T-helper 1 cell treated with Interleukin-12 subunit alpha and Interleukin-12 subunit beta and Interleukin-4 antibody, amounts not matched to agents 30 μg/mL and 1 μg/mL, for 36 hours (primary cell): ENCODE results near the gene SPCS1.
"Not testable (repeated sequence)": the region's sequence is repeated elsewhere in the genome, so short reads cannot be mapped to it uniquely, and the experiment has no call there.

Source experiments
- H3K27ac Mint-ChIP-seq: one replicate; pipeline ENCODE4 v1.8.0; 2021; ENCODE audit warnings: mild to moderate bottlenecking, mixed read lengths
- H3K27me3 Mint-ChIP-seq: one replicate; pipeline ENCODE4 v1.8.0; 2021; ENCODE audit warnings: low read depth, mixed read lengths
- H3K36me3 Mint-ChIP-seq: one replicate; pipeline ENCODE4 v1.8.0; 2021; ENCODE audit warnings: low read depth, mixed read lengths
- H3K4me1 Mint-ChIP-seq: one replicate; pipeline ENCODE4 v1.8.0; 2021; ENCODE audit warnings: low read depth, mixed read lengths
- H3K4me3 Mint-ChIP-seq: one replicate; pipeline ENCODE4 v1.8.0; 2021; ENCODE audit warnings: mild to moderate bottlenecking, moderate library complexity, mixed read lengths
- H3K9me3 Mint-ChIP-seq: one replicate; pipeline ENCODE4 v1.8.0; 2021; ENCODE audit warnings: mixed read lengths

The SPCS1 gene

DNA sequence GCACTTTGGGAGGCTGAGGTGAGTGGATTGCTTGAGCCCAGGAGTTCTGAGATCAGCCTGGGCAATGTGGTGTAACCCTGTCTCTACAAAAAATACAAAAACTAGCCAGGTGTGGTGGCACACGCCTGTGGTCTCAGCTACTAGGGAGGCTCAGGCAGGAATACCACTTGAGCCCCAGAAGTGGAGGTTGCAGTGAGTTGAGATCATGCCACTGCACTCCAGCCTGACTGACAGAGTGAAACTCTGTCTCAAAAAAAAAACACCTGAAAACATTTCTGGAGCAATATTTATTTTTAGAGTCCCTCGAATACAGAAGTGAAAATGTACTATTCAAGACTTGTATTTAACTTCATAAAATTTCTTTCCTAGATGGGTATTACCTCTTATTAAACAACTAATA is 4.6 kb downstream of the SPCS1 start:
- peaks cover 11% of the 10 kb centered on the region for H3K36me3 Mint-ChIP-seq
- no peaks in the 10 kb centered on the region for H3K9me3 Mint-ChIP-seq
- H3K4me1 Mint-ChIP-seq, result peaks cover 16% of the 10 kb centered on the region
- no peak overlapping the region for H3K4me3 Mint-ChIP-seq
- H3K27me3 Mint-ChIP-seq, result no peaks in the 10 kb centered on the region
- no peak overlapping the region for H3K27ac Mint-ChIP-seq

DNA sequence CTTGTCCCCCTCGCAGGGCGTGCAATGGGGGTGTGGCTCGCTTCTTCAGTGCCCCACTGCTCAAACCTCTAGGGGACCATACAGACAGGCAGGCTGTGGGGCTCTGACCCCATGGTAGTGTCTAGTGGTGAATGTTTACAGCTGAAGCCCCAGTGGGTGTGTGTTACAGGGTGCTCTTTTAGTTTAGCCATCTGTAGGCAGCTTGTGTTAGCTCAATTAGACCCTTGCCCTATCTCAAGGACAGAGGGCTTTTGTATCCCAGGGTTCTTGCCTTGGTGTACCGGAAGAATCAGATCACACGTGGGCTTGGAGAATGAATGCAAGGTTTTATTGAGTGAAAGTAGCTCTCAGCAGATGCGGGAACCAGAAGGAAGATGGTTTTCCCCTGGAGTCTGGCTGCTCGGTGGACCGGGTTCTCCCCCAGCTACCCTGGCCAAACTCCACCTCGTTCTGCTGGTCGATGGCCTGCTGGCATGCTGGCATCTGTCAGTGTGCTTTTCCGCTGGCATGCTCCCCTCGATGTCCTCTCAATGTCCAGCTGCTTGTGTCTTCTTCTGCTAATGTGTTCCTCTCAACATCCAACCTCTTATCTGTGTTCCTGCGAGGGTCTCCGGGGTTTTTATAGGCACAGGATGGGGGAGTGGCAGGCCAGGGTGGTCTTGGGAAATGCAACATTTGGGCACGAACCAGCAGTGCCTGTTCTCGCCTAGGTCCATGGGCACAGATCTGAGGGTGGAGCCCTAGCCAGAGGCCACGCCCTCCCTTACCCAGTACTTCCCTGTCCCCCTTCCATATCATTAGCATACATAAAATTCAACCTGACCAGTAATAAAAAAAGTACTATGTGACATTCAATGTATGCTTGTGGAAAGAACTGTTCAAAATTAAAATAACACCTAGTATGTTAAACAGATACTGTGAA is 6.6 kb downstream of the SPCS1 start:
- Mint-ChIP-seq H3K27me3 (no peaks in the 10 kb centered on the region), H3K9me3 (no peaks in the 10 kb centered on the region), H3K4me3 (no peak overlapping the region), H3K36me3 (peaks cover 15% of the 10 kb centered on the region), H3K4me1 (peaks cover 8% of the 10 kb centered on the region), H3K27ac (no peak overlapping the region)

DNA sequence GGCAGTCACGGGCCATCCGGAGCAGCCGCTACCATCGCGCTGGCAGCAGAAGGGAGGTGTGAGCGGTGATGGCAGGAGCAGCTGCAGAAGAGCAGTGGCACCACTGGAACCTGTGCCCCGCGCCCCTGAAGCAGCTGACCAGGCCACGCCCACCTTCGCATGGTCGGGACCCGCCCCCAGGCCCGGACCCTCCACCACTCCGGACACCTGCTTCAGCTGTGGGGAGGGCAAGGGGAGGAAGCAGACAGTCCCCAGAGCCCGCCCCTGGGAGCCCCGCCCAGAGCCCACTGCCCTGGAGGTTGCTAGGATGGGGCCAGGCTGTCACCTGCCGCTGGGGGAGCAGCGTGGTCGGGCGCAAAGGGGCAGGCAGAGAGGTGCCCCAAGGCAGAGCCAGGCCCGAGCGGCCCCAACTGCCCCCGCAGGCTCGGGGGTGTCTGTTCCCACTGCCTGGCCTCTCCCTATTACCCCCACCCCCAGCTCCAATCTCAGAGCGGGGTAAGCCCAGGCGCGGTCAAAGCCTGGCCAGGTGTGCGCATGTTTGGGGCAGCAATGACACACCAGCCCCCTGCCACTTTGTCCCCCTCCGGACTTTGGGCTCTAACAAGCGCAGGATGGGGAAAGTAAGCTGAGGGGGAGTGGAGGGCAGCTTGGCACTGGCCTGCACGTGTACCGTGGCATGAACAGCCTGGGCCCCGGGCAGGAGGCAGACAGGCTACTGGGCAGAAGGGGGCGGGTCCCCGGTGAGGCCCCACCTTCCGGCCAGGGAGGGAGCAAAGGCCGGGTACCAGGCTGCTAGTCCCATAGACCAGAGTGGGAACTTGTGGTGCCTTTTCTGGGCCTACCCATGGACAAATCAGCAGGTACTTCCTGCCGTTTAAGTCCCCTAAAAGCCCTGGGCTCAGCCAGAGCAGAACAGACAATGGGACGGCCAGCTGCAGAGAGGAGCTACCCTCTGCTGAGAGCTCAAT is 8.7 kb downstream of the SPCS1 start:
- Mint-ChIP-seq H3K4me1 (peaks cover 1% of the 10 kb centered on the region), H3K36me3 (peaks cover 6% of the 10 kb centered on the region), H3K27me3 (no peaks in the 10 kb centered on the region), H3K9me3 (peaks cover 1% of the 10 kb centered on the region), H3K4me3 (no peak overlapping the region), H3K27ac (no peak overlapping the region)

DNA sequence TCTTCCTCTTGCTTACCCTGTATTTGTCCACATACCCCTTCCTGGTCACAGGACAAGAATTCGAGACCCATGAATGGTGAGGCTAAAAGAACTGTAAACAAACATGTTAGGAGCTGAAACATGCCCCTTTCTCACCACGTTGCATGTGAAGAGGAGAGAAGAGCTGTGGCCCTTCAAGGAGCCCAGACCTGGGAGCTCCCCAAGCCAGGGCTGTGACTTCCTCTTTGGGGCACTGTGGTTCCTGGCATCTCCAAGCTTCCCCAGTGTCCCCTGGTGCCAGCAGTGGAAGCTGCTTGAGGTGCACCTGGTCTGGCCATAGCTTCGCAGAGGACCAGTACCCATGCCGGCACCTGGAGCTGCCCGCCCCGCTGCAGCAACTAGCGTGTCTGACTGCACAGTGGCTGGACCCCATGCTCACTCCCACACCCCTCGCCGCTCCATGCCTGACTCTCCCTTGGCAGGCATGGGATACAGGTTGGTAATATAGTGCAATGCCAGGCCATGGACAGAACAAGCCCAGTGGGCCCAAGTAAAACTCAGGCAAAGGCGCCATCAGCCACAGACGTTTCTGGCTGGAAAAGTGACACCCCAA is 9.9 kb downstream of the SPCS1 start:
- no peak overlapping the region for H3K4me3 Mint-ChIP-seq
- no peak overlapping the region for H3K27ac Mint-ChIP-seq
- peaks cover 10% of the 10 kb centered on the region for H3K4me1 Mint-ChIP-seq
- peaks cover 10% of the 10 kb centered on the region for H3K36me3 Mint-ChIP-seq
- H3K9me3 Mint-ChIP-seq, result peaks cover 3% of the 10 kb centered on the region
- H3K27me3 Mint-ChIP-seq, result no peaks in the 10 kb centered on the region

DNA sequence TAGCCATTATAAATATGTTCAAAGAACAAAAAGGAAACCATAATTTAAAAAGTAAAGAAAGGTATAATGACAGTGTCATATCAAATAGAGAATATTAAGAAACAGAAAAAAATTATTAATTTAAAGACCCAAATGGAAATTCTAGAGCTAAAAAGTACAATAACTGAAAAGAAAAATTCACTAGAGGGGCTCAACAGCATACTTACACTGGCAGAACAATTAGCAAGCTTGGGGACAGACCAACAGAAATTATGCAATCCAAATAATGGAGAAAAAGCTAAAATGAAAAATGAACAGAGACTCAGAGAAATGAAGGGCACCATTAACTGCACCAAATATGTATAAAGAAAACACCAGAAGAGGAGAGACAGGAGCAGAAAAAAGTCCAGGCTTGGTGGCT is 13.7 kb downstream of the SPCS1 start:
- Mint-ChIP-seq H3K4me1 (peaks cover 23% of the 10 kb centered on the region), H3K4me3 (no peak overlapping the region), H3K27ac (no peak overlapping the region), H3K36me3 (peaks cover 13% of the 10 kb centered on the region), H3K27me3 (no peaks in the 10 kb centered on the region), H3K9me3 (peaks cover 3% of the 10 kb centered on the region)

DNA sequence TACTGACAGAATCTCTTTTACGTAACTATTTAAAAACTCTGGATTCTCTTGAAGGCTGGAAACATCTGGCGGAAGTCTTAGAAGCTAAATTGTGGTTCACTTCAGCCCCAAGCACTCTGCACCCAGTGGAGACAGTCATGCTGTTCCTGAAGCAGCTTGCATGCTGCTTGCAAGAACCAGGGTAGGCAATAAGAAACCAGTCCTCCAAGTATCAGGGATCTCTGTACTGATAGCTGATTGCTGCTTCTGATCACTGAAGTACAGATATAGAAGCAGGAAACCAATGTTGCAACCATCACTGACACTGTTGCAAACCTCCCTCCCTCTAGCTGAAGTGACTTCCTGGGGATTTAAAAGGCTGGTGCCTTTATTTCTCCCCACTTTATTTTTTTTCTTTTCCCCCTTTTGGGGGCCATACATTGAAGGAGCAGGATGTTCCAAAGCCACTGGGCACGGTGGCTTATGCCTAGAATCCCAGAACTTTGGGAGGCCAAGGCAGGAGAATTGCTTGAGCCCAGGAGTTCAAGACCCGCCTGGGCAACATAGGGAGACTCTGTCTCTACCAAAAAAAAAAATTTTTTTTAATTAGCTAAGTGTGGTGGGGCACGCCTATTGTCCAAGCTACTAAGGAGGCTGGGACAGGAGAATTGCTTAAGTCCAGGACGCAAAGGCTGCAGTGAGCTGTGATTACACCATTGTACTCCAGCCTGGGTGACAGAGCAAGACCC is 15.3 kb downstream of the SPCS1 start:
- peak overlapping the region; percentile 36 for H3K4me3 Mint-ChIP-seq
- H3K4me1 Mint-ChIP-seq, result peaks cover 23% of the 10 kb centered on the region
- H3K9me3 Mint-ChIP-seq, result peaks cover 3% of the 10 kb centered on the region
- peaks cover 14% of the 10 kb centered on the region for H3K36me3 Mint-ChIP-seq
- H3K27me3 Mint-ChIP-seq, result no peaks in the 10 kb centered on the region
- H3K27ac Mint-ChIP-seq, result peak overlapping the region; percentile 90

DNA sequence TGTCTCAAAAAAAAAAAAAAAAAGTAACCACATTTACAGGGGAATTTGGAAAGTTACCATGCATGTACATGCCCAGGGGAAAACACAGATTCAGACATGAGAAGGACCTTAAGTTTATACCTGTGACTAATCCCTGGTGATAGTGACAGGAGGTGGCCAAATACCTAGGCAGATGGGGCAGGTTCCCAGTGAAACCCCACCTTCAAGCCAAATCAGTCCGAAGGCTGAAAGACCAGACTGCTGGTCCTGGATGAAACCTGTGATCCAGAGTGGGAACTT is 15.8 kb downstream of the SPCS1 start:
- Mint-ChIP-seq H3K27ac (peak overlapping the region; percentile 90), H3K27me3 (no peaks in the 10 kb centered on the region), H3K4me3 (no peak overlapping the region), H3K36me3 (peaks cover 11% of the 10 kb centered on the region), H3K9me3 (peaks cover 3% of the 10 kb centered on the region), H3K4me1 (peaks cover 23% of the 10 kb centered on the region)

DNA sequence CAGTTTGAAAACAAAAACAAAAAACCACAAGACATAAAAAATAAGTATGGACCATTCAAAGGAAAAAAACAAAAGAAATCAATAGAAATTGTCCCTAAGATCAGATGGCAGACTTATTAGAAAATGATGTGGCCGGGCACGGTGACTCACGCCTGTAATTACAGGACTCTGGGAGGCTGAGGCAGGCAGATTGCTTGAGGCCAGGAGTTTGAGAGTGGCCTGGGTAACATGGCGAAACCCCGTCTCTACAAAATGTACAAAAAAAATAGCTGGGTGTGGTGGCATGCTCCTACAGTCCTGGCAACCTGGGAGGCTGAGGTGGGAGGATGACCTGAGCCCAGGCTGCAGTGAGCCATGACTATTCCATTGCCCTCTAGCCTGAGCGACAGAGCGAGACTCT is 16.6 kb downstream of the SPCS1 start:
- H3K36me3 Mint-ChIP-seq, result peaks cover 9% of the 10 kb centered on the region
- H3K4me3 Mint-ChIP-seq, result no peak overlapping the region
- H3K4me1 Mint-ChIP-seq, result peaks cover 23% of the 10 kb centered on the region
- no peaks in the 10 kb centered on the region for H3K27me3 Mint-ChIP-seq
- H3K9me3 Mint-ChIP-seq, result peaks cover 4% of the 10 kb centered on the region
- H3K27ac Mint-ChIP-seq, result no peak overlapping the region

DNA sequence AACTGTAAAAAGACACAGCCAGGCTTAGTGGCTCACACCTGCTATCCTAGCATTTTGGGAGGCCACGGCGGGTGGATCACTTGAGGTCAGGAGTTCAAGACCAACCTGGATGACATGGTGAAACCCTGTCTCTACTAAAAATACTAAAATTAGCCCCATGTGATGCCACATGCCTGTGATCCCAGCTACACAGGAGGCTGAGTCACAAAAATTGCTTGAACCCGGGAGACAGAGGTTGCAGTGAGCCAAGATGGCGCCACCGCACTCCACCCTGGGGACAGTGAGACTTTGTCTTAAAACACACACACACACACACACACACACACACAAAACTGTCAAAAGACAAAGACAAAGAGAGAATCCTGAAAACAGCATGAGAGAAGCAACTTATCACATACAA is 18.0 kb downstream of the SPCS1 start:
- H3K9me3 Mint-ChIP-seq, result peaks cover 14% of the 10 kb centered on the region
- no peak overlapping the region for H3K4me3 Mint-ChIP-seq
- H3K36me3 Mint-ChIP-seq, result peaks cover 16% of the 10 kb centered on the region

DNA sequence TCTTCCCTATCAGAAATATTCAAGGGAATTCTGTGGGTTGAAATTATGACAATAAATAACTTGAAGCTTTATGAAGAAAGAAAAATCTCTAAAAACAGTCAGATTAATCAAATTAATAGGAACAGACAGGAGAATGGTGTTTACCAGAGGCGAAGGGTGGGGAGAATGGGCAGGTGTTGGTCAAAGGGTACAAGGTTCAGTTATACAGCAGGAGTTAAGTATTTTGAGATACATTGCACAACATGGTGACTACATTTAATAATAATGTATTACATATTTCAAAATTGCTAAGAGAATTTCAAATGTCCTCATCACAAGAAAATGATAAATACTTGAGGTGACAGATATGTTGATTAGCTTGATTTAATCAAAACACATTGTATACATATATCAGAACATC is 18.6 kb downstream of the SPCS1 start:
- H3K9me3 Mint-ChIP-seq, result peaks cover 17% of the 10 kb centered on the region
- peaks cover 19% of the 10 kb centered on the region for H3K36me3 Mint-ChIP-seq
- H3K4me1 Mint-ChIP-seq, result peaks cover 23% of the 10 kb centered on the region
- no peak overlapping the region for H3K27ac Mint-ChIP-seq
- H3K27me3 Mint-ChIP-seq, result no peaks in the 10 kb centered on the region
- no peak overlapping the region for H3K4me3 Mint-ChIP-seq

More for the DNA sequence above, 18.0 kb downstream of the SPCS1 start:
- Mint-ChIP-seq H3K27ac (no peak overlapping the region), H3K4me1 (peaks cover 23% of the 10 kb centered on the region), H3K27me3 (no peaks in the 10 kb centered on the region)

DNA sequence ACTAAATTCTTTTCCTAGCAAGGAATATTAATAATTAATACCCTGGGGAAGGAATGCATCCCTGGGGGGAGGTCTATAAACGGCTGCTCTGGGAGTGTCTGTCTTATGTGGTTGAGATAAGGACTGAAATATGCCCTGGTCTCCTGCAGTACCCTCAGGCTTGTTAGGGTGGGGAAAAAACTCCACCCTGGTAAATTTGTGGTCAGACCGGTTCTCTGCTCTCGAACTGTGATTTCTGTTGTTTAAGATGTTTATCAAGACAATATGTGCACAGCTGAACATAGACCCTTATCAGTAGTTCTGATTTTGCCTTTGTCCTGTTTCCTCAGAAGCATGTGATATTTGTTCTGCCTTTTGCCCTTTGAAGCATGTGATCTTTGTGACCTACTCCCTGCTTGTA is 22.8 kb downstream of the SPCS1 start:
- peaks cover 47% of the 10 kb centered on the region for H3K9me3 Mint-ChIP-seq
- H3K36me3 Mint-ChIP-seq, result peaks cover 47% of the 10 kb centered on the region
- not testable (repeated sequence) for H3K27me3 Mint-ChIP-seq, H3K27ac Mint-ChIP-seq, H3K4me3 Mint-ChIP-seq, H3K4me1 Mint-ChIP-seq

DNA sequence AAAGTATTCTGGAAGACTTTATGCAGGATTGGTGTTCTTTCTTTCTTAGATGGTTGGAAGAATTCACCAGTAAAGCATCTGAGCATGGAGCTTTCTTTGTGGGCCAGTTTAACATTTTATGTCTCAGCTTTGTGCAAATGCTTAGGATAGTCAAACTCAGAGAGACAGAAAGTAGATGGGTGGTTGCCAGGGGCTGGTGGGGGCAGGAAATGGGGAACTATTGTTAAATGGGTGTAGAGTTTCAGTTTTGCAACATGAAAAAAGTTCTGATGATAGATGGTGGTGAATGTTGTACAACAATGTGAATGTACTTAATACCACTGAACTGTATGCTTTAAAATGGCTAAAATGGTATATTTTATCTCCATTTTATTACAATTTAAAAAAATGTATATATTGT is 24.8 kb downstream of the SPCS1 start:
- peaks cover 61% of the 10 kb centered on the region for H3K36me3 Mint-ChIP-seq
- H3K27ac Mint-ChIP-seq, result peak overlapping the region; percentile 22

DNA sequence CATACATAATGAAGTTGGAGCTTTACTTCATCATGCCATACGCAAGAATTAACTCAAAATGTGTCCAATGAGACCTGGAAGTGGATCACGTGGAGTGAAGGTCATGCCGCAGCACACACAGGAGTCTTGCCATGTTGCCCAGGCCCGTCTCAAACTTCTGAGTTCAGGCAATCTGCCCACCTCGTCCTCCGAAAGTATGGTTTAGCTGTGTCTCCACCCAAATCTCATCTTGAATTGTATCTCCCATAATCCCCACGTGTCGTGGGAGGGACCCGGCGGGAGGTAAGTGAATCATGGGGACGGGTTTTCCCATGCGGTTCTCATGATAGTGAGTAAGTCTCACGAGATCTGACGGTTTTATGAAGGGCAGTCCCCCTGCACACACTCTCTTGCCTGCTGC is 25.7 kb downstream of the SPCS1 start:
- Mint-ChIP-seq H3K4me3 (no peak overlapping the region), H3K27ac (no peak overlapping the region), H3K36me3 (peaks cover 65% of the 10 kb centered on the region), H3K9me3 (peaks cover 51% of the 10 kb centered on the region), H3K4me1 (peaks cover 8% of the 10 kb centered on the region), H3K27me3 (no peaks in the 10 kb centered on the region)

More for the DNA sequence above, 24.8 kb downstream of the SPCS1 start:
- Mint-ChIP-seq H3K27me3 (no peaks in the 10 kb centered on the region), H3K4me1 (peaks cover 8% of the 10 kb centered on the region), H3K9me3 (peaks cover 51% of the 10 kb centered on the region), H3K4me3 (no peak overlapping the region)

DNA sequence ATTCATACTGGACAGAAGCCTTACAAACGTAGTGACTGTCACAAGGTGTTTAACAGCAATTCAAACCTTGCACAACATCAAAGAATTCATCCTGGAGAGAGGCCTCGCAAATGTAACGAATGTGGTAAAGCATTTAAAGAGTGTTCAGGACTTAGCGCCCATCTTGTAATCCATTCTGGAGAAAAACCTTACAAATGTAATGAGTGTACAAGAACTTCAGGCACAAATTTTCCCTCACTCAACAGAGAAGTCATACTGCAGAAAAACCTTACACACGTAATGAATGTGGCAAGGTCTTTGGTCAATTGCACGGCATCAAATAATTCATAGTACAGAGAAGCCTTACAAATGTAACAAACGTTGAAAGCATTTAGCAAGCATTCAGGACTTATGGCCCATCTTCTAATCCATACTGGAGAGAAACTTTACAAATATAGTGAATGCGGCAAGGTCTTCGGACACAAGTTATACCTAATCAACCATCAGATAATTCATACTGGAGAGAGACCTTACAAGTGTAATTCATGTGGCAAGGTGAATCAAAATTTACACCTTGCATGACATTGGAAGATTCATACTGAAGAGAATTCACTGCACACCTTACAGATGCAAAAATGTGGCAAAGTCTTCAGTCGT is 27.5 kb downstream of the SPCS1 start:
- peaks cover 8% of the 10 kb centered on the region for H3K4me1 Mint-ChIP-seq
- peaks cover 44% of the 10 kb centered on the region for H3K9me3 Mint-ChIP-seq
- no peak overlapping the region for H3K4me3 Mint-ChIP-seq
- no peaks in the 10 kb centered on the region for H3K27me3 Mint-ChIP-seq
- H3K27ac Mint-ChIP-seq, result no peak overlapping the region
- peaks cover 67% of the 10 kb centered on the region for H3K36me3 Mint-ChIP-seq
